HG02623 (cell line): ENCODE data around the gene CACNB2.
"Not testable (repeated sequence)": the region's sequence is repeated elsewhere in the genome, so short reads cannot be mapped to it uniquely, and the experiment has no call there.

Experiments used
- ATAC-seq: cut with Tn5 transposase; IDR thresholded peaks from one replicate; pipeline ENCODE4 v1.9.1; 2021; ENCODE audit warnings: moderate library complexity; ENCODE audit not compliant: unreplicated experiment

Gene CACNB2

GRCh38 chr10:18438361-18439126, 298.3 kb downstream of the CACNB2 start:
- no peak for ATAC-seq

GRCh38 chr10:18439601-18440000, 299.4 kb downstream of the CACNB2 start:
- no peak for ATAC-seq

- ATAC-seq: not testable (repeated sequence)
Observed at GRCh38 chr10:18445635-18446034, 305.4 kb downstream of the CACNB2 start.

GRCh38 chr10:18446205-18446604, 306.0 kb downstream of the CACNB2 start:
- no peak for ATAC-seq

GRCh38 chr10:18449611-18450026, 309.4 kb downstream of the CACNB2 start:
- no peak for ATAC-seq

GRCh38 chr10:18450298-18450697, 310.1 kb downstream of the CACNB2 start:
- no peak for ATAC-seq

- no peak for ATAC-seq
Observed at GRCh38 chr10:18455086-18455884, 315.1 kb downstream of the CACNB2 start.

- peak; percentile 97 for ATAC-seq
Observed at GRCh38 chr10:18456984-18457383, 316.8 kb downstream of the CACNB2 start.

- ATAC-seq: no peak
Observed at GRCh38 chr10:18460032-18460431, 319.8 kb downstream of the CACNB2 start.

- ATAC-seq: no peak
Observed at GRCh38 chr10:18463673-18464211, 323.5 kb downstream of the CACNB2 start.

- ATAC-seq: no peak
Observed at GRCh38 chr10:18469125-18469524, 328.9 kb downstream of the CACNB2 start.

- no peak for ATAC-seq
Observed at GRCh38 chr10:18472977-18473376, 332.8 kb downstream of the CACNB2 start.

GRCh38 chr10:18473424-18474117, 333.3 kb downstream of the CACNB2 start:
- ATAC-seq: no peak

- no peak for ATAC-seq
Observed at GRCh38 chr10:18474118-18474455, 333.9 kb downstream of the CACNB2 start.

GRCh38 chr10:18476076-18476647, 335.9 kb downstream of the CACNB2 start:
- ATAC-seq: no peak

- ATAC-seq: no peak
Observed at GRCh38 chr10:18478354-18478753, 338.1 kb downstream of the CACNB2 start.

- ATAC-seq: no peak
Observed at GRCh38 chr10:18479502-18479901, 339.3 kb downstream of the CACNB2 start.

GRCh38 chr10:18483516-18484186, 343.4 kb downstream of the CACNB2 start:
- no peak for ATAC-seq

- ATAC-seq: no peak
Observed at GRCh38 chr10:18486438-18486837, 346.2 kb downstream of the CACNB2 start.

- no peak for ATAC-seq
Observed at GRCh38 chr10:18490755-18491154, 350.5 kb downstream of the CACNB2 start.
